CD4-positive, alpha-beta T cell (primary cell): ENCODE data around the gene PLIN4. TPM values are rescaled to one million over a fixed set of nuclear protein-coding genes. Genes with fewer than 3 reads are reported as not detected.
A peak's percentile ranks its signal among the peaks of the same experiment; 100 is the strongest.

Source experiments
- ATAC-seq: fragments of 200-7000 bp; cut with Tn5 transposase; one replicate; pipeline ENCODE4 v1.10.0; 2022; ENCODE audit warnings: mild to moderate bottlenecking; ENCODE audit not compliant: poor library complexity
- CTCF ChIA-PET: fragments of 350-600 bp; sonication (Branson Sonifier 250); formaldehyde crosslinking; loops from one replicate; lab custom pipeline; 2021; ENCODE audit warnings: antibody characterized with exemption, inconsistent platforms; lab: Charles Lee
- POLR2A ChIA-PET: fragments of 350-600 bp; sonication (Branson Sonifier 250); formaldehyde crosslinking; loops from one replicate; lab custom pipeline; 2021; ENCODE audit warnings: antibody characterized with exemption, inconsistent platforms; lab: Charles Lee
- DNase-seq, 14 experiments: peaks; one replicate each; pipeline ENCODE4 v3.0.0-alpha.2; 2013 to 2020; ENCODE audit warnings: mixed read lengths in 2 of 14
- H3K27ac ChIP-seq, 2 donors: one replicate each; pipeline versions ENCODE4 v1.5.1 to v1.7.0; 2013; ENCODE audit warnings: low read length in 2 of 2, low read depth in 1 of 2, mild to moderate bottlenecking in 1 of 2
- H3K27me3 ChIP-seq, 2 experiments: 1 replicate in 1 of 2; 2 replicates in 1 of 2; pipeline versions ENCODE4 v1.6.1 to v1.7.0; 2013; ENCODE audit warnings: low read length in 2 of 2, control low read depth in 1 of 2, mild to moderate bottlenecking in 1 of 2, moderate library complexity in 1 of 2; ENCODE audit not compliant: insufficient read depth in 2 of 2, control insufficient read depth in 1 of 2
- H3K36me3 ChIP-seq: one replicate; pipeline ENCODE4 v1.6.1; 2013; ENCODE audit warnings: low read length, control low read depth; ENCODE audit not compliant: insufficient read depth
- H3K4me1 ChIP-seq: one replicate; pipeline ENCODE4 v1.6.1; 2013; ENCODE audit warnings: low read length, control low read depth; ENCODE audit not compliant: insufficient read depth
- H3K4me3 ChIP-seq: one replicate; pipeline ENCODE4 v1.5.1; 2013; ENCODE audit warnings: mild to moderate bottlenecking, low read length, moderate library complexity
- H3K9me3 ChIP-seq, 2 experiments: 1 replicate in 1 of 2; 2 replicates in 1 of 2; pipeline versions ENCODE4 v1.6.1 to v1.7.0; 2013; ENCODE audit warnings: low read length in 2 of 2, mild to moderate bottlenecking in 2 of 2, control low read depth in 1 of 2, moderate library complexity in 1 of 2; ENCODE audit not compliant: control insufficient read depth in 1 of 2, insufficient read depth in 1 of 2
- H3K27ac Mint-ChIP-seq: one replicate; pipeline ENCODE4 v1.8.0; 2020; ENCODE audit warnings: mixed read lengths
- H3K27me3 Mint-ChIP-seq: one replicate; pipeline ENCODE4 v1.8.0; 2021; ENCODE audit warnings: mixed read lengths
- H3K36me3 Mint-ChIP-seq: one replicate; pipeline ENCODE4 v1.8.0; 2021; ENCODE audit warnings: low read depth, mixed read lengths
- H3K4me1 Mint-ChIP-seq: one replicate; pipeline ENCODE4 v1.8.0; 2021; ENCODE audit warnings: low read depth, mixed read lengths
- H3K4me3 Mint-ChIP-seq: one replicate; pipeline ENCODE4 v1.8.0; 2020; ENCODE audit warnings: mild to moderate bottlenecking, mixed read lengths
- H3K9me3 Mint-ChIP-seq: one replicate; pipeline ENCODE4 v1.8.0; 2020; ENCODE audit warnings: mixed read lengths
- CTCF ChIP-seq: fragments of 200-600 bp; IDR thresholded peaks from one replicate; pipeline ENCODE4 v1.8.0; 2022; ENCODE audit warnings: antibody characterized with exemption, mild to moderate bottlenecking
- intact Hi-C, 2 experiments: fragments of 100-400 bp; cut with DNase I in 1 of 2; cut with micrococcal nuclease in 1 of 2; formaldehyde crosslinking; loops; one replicate each; pipeline versions ENCODE4 v1.15.1 to v1.9.0; 2023 to 2025; cut with DNase I, micrococcal nuclease
- total RNA-seq, 174 experiments: library from RNA in 2 of 174; stranded (reverse) in 2 of 174; gene quantifications; one replicate each; pipeline ENCODE4 v1.2.3 and lab custom pipeline; 2021 to 2026

The PLIN4 gene
- total RNA-seq, 2 experiments from 2014 or later: not detected

GRCh38 chr19:4537953-4538600 is 19.8 kb upstream of the PLIN4 start:
- intact Hi-C loops: no loop called here
- ChIA-PET POLR2A (no interaction called here), CTCF (no interaction called here)

GRCh38 chr19:4536798-4537197 is 18.5 kb upstream of the PLIN4 start:
- Mint-ChIP-seq H3K27me3 (peaks cover 41% of the 10 kb centered on the region), H3K36me3 (no peaks in the 10 kb centered on the region), H3K9me3 (no peaks in the 10 kb centered on the region), H3K4me1 (no peaks in the 10 kb centered on the region), H3K27ac (no peak overlapping the region), H3K4me3 (no peak overlapping the region)
- H3K27ac ChIP-seq: no peak overlapping the region
- H3K27me3 ChIP-seq: peaks cover 18 to 28% of the 10 kb centered on the region in 2 experiments
- H3K9me3 ChIP-seq: peaks cover 0 to 30% of the 10 kb centered on the region in 2 experiments
- DNase-seq: no peak
- intact Hi-C loops: no loop called here
- ChIA-PET CTCF (no interaction called here), POLR2A (no interaction called here)
- TF ChIP-seq CTCF: no peak
- no peak overlapping the region for H3K4me3 ChIP-seq
- H3K36me3 ChIP-seq: no peaks in the 10 kb centered on the region
- ATAC-seq: no peak
- H3K4me1 ChIP-seq: peaks cover 17% of the 10 kb centered on the region

More at GRCh38 chr19:4537953-4538600, 19.8 kb upstream of the PLIN4 start:
- Mint-ChIP-seq H3K4me3 (no peak overlapping the region), H3K27me3 (peaks cover 41% of the 10 kb centered on the region), H3K36me3 (no peaks in the 10 kb centered on the region), H3K4me1 (no peaks in the 10 kb centered on the region), H3K27ac (no peak overlapping the region), H3K9me3 (no peaks in the 10 kb centered on the region)
- Histone ChIP-seq H3K27ac (no peak overlapping the region), H3K4me3 (no peak overlapping the region), H3K36me3 (no peaks in the 10 kb centered on the region), H3K27me3 (peaks cover 18 to 28% of the 10 kb centered on the region in 2 experiments), H3K4me1 (peaks cover 17% of the 10 kb centered on the region), H3K9me3 (peaks cover 0 to 30% of the 10 kb centered on the region in 2 experiments)
- DNase-seq: no peak
- no peak for ATAC-seq
- TF ChIP-seq CTCF: no peak

- Mint-ChIP-seq H3K27me3 (peaks cover 31% of the 10 kb centered on the region), H3K27ac (no peak within 1 kb of the TSS), H3K4me1 (no peaks in the 10 kb centered on the region), H3K36me3 (no peaks in the 10 kb centered on the region), H3K9me3 (no peaks in the 10 kb centered on the region), H3K4me3 (no peak within 1 kb of the TSS)
- ATAC-seq: peak; percentile 37
- peaks cover 18 to 28% of the 10 kb centered on the region in 2 experiments for H3K27me3 ChIP-seq
- peaks cover 16% of the 10 kb centered on the region for H3K4me1 ChIP-seq
- H3K9me3 ChIP-seq: peaks cover 0 to 18% of the 10 kb centered on the region in 2 experiments
- DNase-seq: peak in 11 of 14 experiments; percentile 5 to 60 (median 31)
- ChIA-PET CTCF (interaction anchor here (1.2 to 2.4 kb wide), 2 partner anchors 10 to 12 kb away, joined by 3 to 6 read pairs; no protein-coding TSS in a partner anchor), POLR2A (interaction anchor here (1.2 kb wide), 1 partner anchor 10 kb away, joined by 3 read pairs; no protein-coding TSS in a partner anchor)
- peak within 1 kb of the TSS; percentile 7 for H3K4me3 ChIP-seq
- H3K36me3 ChIP-seq: no peaks in the 10 kb centered on the region
- TF ChIP-seq CTCF: no peak
- intact Hi-C loops: no loop called here
- no peak within 1 kb of the TSS for H3K27ac ChIP-seq
These were observed 16.8 kb upstream of the PLIN4 start, which contains the start of gene PLIN5 for GRCh38 chr19:4534836-4535658. PLIN5 (minus strand) TSS chr19:4535224; CDS start chr19:4534074, 1,150 bp downstream.
